ENCODE results near the gene B2M.
"Not testable (repeated sequence)": the region's sequence is repeated elsewhere in the genome, so short reads cannot be mapped to it uniquely, and the experiment has no call there.

The B2M gene

DNA sequence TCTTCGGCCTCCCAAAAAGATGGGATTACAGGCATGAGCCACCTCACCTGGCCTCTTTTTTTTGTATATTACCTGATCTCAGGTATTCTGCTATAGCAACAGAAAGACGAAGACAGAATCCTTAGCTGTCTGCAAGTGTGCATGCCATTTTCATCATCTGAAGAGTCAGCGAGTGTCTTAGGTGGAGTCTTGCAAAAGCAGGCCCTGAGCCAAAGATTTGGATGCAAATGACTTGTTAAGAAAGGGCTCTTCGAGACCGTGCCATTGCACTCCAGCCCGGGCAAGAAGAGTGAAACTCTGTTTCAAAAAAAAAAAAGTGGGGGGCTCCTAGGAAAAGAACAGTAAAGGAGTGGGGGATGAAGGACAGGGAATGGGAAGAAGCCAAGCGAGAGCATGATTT lies 14.8 kb downstream of the B2M start:
- no peak for DNase-seq (ENCODE audit: low read depth)

- DNase-seq (ENCODE audit: low read depth) = peak; percentile 73
These were observed 15.5 kb downstream of the B2M start for GRCh38 chr15:44726568-44727484.

- no peak for DNase-seq (ENCODE audit: low read depth)
These were observed 16.3 kb downstream of the B2M start for GRCh38 chr15:44727485-44728231.

GRCh38 chr15:44728232-44728575 lies 16.9 kb downstream of the B2M start:
- not testable (repeated sequence) for DNase-seq (ENCODE audit: low read depth)

DNA sequence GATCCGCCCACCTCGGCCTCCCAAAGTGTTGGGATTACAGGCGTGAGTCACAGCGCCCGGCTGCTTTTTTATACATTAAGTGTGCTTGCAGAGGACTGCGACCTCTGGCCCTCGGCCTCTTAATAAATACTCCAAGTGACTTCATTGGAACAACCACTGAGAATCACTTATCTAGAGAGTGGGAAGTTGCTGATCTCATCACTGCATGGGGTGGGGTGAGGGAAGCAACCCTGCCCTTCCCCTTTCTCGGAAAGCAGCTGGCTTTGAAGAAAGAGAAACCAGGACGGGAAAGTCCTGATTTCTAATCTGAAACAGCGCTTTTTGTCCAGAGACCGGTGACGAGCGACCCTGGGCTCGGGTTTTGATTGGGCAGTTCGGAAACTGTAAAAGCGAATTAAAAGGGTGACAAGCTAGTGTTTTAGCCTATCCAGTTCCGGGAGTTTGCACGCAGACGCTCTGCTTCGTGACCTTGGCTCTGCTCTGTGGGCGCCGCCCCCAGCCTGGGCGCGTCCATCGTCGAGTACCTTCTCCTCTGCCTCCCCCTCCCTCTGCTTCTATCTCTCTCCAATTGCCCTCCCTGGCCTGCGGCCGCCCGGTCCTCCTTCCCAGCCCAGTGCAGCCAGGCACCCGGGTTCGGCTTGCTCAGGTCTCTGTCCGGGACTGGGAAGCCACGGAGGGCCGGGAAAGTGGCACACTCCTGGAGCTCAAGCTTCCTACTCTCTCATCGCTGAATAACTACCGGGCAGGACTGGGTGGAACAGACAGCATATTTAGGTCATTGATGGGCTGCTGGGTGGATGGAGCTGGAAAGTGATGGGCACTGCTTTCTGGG lies 17.5 kb downstream of the B2M start:
- DNase-seq (ENCODE audit: low read depth) = peak; percentile 98

DNA sequence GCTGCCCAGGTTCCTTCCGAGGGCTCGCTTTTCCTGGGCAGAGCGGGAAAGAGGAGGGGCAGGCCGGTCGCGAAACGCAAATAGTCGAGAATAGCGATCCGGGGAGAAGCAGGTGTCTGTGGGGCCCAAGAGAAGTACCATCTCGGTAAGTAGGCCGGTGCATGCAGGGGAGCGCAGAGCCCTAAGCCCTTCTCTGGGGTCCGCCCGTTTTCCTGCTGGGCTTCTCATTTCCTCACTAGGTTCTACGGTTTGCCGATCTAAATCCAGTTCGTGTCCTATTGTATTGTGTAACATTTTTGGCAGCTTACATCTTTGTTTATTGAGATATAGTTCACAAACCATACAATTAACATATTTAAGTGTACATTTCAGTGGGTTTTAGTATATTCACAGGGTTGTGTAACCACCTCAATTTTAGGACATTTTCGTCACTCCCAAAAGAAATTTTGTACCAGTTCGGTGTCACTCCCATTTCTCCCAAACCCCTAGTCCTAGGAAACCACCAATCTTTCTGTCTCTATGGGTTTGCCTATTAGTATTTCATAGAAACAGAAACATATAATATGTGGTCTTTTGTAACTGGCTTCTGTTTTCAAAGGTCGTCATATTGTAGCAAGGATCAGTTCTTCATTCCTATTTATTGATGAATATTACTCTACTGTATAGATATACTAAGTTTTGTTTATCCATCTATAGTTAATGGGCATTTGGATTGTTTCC lies 18.3 kb downstream of the B2M start:
- no peak for DNase-seq (ENCODE audit: low read depth)

DNA sequence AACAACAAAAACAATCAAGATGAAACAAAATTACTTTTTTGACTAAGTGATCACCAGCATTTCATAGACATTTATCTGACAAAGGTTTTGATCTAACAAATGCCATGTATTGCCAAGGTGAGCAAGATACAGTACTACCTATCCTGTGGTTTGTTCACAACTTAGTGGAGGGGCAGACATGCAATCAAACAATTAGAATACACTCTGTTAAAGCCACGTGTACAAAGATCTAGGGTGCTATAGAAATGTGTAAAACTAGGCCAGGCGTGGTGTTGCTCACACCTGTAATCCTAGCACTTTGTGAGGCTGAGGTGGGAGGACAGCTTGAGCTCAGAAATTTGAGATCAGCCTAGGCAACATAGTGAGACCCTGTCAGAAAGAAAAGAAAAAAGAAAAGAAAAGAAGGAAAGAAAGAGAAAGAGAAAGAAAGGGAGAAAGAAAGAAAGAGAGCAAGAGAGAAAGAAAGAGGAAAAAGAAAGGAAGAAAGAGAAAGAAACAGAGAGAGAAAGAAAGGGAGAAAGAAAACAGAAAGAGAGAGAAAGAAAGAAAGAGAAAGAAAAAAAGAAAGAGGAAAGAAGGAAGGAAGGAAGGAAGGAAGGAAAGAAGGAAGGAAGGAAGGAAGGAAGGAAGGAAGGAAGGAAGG lies 23.6 kb downstream of the B2M start:
- no peak for DNase-seq (ENCODE audit: low read depth)

GRCh38 chr15:44735482-44736180 lies 24.3 kb downstream of the B2M start:
- DNase-seq (ENCODE audit: low read depth) = no peak

DNA sequence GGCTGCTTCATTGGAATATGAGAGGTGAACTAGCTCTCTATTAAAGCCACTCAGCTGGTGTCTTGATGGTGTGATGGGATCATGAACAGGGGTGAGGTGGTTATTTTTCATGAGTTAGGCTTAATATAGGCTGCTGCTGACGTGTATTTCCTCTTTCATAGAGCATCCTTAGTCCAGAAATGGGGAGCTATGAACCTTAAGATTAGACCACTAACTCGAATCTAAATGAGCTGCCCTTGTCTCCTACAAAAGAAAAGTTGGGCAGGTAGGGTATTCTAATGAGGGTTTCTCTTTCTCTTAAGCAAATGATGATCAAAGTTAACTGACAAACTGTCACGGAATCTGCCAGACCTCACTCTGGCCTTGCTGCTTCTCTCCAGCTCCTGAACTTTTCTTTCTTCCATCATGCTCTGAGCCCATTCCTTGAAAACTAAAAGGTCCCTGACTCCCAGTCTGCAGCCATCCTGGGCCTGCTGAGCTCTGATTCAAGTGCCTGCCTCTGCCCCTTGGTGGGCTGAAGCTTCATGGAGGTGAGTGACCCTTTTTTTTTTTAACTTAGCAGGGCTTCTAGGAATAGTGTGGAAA lies 25.0 kb downstream of the B2M start, which contains the start of gene TRIM69:
Gene TRIM69, plus strand, starts transcription at position 348 of the 585 bp plus-strand sequence. Its CDS starts 177 bp downstream, at position 525.
- no peak for DNase-seq (ENCODE audit: low read depth)

DNA sequence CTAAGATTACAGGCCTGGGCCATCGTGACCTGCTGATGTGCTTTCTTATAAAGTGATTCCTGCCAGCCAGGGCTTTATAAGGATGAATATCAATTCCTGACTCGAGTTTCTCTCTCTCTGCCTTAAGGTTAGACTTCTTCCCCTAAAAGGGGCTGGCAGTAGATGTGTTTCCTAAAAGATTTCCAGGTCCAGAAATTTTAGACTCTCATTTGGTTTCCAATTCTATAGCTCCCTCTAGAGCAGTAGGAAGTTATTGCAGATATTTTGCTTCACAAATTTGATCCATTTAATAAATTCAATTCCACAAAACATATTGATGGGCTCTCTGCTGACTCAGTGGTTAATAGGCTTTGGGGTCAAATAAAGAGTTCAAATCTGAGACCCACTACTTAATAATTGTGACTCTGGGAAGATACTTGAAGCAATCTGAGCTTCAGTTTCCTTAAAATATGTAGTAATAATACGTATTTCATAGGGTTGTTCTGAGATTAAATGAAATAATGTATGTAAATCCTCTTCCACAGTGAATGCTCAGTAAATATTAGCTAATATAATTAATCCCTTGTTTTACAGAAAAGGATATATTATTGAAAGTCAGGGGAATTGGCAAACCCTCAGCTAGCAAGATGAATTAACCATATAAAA lies 27.1 kb downstream of the B2M start:
- DNase-seq (ENCODE audit: low read depth) = no peak

- DNase-seq (ENCODE audit: low read depth) = not testable (repeated sequence)
These were observed 28.0 kb downstream of the B2M start for GRCh38 chr15:44739222-44739847.

DNA sequence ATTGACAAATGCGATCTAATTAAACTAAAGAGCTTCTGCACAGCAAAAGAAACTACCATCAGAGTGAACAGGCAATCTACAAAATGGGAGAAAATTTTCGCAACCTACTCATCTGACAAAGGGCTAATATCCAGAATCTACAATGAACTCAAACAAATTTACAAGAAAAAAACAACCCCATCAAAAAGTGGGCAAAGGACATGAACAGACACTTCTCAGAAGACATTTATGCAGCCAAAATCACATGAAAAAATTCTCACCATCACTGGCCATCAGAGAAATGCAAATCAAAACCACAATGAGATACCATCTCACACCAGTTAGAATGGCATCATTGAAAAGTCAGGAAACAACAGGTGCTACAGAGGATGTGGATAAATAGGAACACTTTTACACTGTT lies 32.1 kb downstream of the B2M start:
- DNase-seq (ENCODE audit: low read depth) = not testable (repeated sequence)

- DNase-seq (ENCODE audit: low read depth) = no peak
These were observed 42.0 kb downstream of the B2M start for GRCh38 chr15:44753345-44753744.

DNA sequence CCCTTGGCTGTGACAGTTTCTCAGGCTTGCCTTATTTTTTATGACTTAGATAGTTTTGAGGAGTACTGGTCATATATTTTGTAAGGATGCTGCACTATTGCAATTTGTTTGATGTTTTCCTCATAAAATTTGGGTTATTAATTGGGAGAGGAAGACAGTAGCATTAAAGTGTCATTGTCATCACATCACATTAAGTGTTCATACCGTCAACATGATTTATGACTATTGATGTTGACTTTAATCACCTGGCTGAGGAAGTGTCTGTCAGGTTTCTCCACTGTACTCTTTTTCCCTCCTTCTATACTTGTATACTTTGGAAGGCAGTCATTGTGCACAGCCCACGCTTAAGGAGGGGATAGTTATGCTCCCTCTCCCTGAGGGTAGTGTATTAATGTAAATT lies 51.9 kb downstream of the B2M start:
- no peak for DNase-seq (ENCODE audit: low read depth)

GRCh38 chr15:44763848-44764247 lies 52.5 kb downstream of the B2M start:
- DNase-seq (ENCODE audit: low read depth) = no peak

GRCh38 chr15:44765036-44765435 lies 53.7 kb downstream of the B2M start:
- DNase-seq (ENCODE audit: low read depth) = no peak

Measured in stimulated activated CD4-positive, alpha-beta T cell treated with anti-CD3 and anti-CD28 coated beads, Interleukin-2, amount 100 ng/mL, for 4 hours (primary cell).